ENCODE results near the gene PKIG. TPM values are rescaled to one million over a fixed set of nuclear protein-coding genes. Genes with fewer than 3 reads are reported as not detected.

PKIG gene
- total RNA-seq, 2 donors from 2014 or later, result 24.4 to 46.1 TPM

- H3K27ac ChIP-seq, result no peak overlapping the region
- H3K4me1 ChIP-seq, result no peaks in the 10 kb centered on the region
- no peaks in the 10 kb centered on the region for H3K27me3 ChIP-seq
- H3K9me3 ChIP-seq, result no peaks in the 10 kb centered on the region
- H3K36me3 ChIP-seq, result no peaks in the 10 kb centered on the region
- H3K9ac ChIP-seq (ENCODE audit: low read depth in 2 of 2, low read length in 2 of 2), result no peak overlapping the region
- H3K4me3 ChIP-seq, result no peak overlapping the region
- DNase-seq, result no peak
- intact Hi-C loops (cut with DNase I), result no loop called here
- no peak for TF ChIP-seq CTCF (IDR thresholded peaks at IDR 0.05)
Measured at GRCh38 chr20:44570367-44570766, 12.0 kb upstream of the PKIG start.

- Histone ChIP-seq H3K9ac (ENCODE audit: low read depth in 2 of 2, low read length in 2 of 2) (no peak overlapping the region), H3K4me1 (no peaks in the 10 kb centered on the region), H3K4me3 (no peak overlapping the region), H3K27me3 (no peaks in the 10 kb centered on the region), H3K9me3 (no peaks in the 10 kb centered on the region), H3K36me3 (no peaks in the 10 kb centered on the region), H3K27ac (no peak overlapping the region)
- intact Hi-C loops (cut with DNase I), result no loop called here
- DNase-seq, result no peak
- TF ChIP-seq CTCF (IDR thresholded peaks at IDR 0.05), result no peak
Measured at GRCh38 chr20:44571362-44571988, 10.9 kb upstream of the PKIG start.

GRCh38 chr20:44572551-44573500 is 9.6 kb upstream of the PKIG start:
- Histone ChIP-seq H3K9ac (ENCODE audit: low read depth in 2 of 2, low read length in 2 of 2) (no peak overlapping the region), H3K4me3 (no peak overlapping the region)

GRCh38 chr20:44573501-44573869 is 8.9 kb upstream of the PKIG start:
- Histone ChIP-seq H3K36me3 (no peaks in the 10 kb centered on the region), H3K9ac (ENCODE audit: low read depth in 2 of 2, low read length in 2 of 2) (no peak overlapping the region), H3K9me3 (no peaks in the 10 kb centered on the region), H3K4me1 (no peaks in the 10 kb centered on the region), H3K4me3 (no peak overlapping the region), H3K27me3 (no peaks in the 10 kb centered on the region), H3K27ac (peak overlapping the region; percentile 26)
- intact Hi-C loops (cut with DNase I), result no loop called here
- TF ChIP-seq CTCF (IDR thresholded peaks at IDR 0.05), result no peak
- no peak for DNase-seq

More at GRCh38 chr20:44572551-44573500, 9.6 kb upstream of the PKIG start:
- no peak for DNase-seq
- TF ChIP-seq CTCF (IDR thresholded peaks at IDR 0.05), result no peak
- H3K27me3 ChIP-seq, result no peaks in the 10 kb centered on the region
- H3K27ac ChIP-seq, result peak overlapping the region; percentile 26
- H3K4me1 ChIP-seq, result no peaks in the 10 kb centered on the region
- no peaks in the 10 kb centered on the region for H3K9me3 ChIP-seq
- intact Hi-C loops (cut with DNase I), result no loop called here
- H3K36me3 ChIP-seq, result no peaks in the 10 kb centered on the region

GRCh38 chr20:44574372-44574771 is 8.0 kb upstream of the PKIG start:
- intact Hi-C loops (cut with DNase I), result no loop called here
- Histone ChIP-seq H3K27me3 (no peaks in the 10 kb centered on the region), H3K27ac (no peak overlapping the region), H3K4me3 (no peak overlapping the region), H3K9me3 (no peaks in the 10 kb centered on the region), H3K9ac (ENCODE audit: low read depth in 2 of 2, low read length in 2 of 2) (no peak overlapping the region), H3K36me3 (no peaks in the 10 kb centered on the region), H3K4me1 (no peaks in the 10 kb centered on the region)
- DNase-seq, result no peak
- no peak for TF ChIP-seq CTCF (IDR thresholded peaks at IDR 0.05)

Data from colonic mucosa (tissue), 4 donors.